ENCODE results near the gene HEATR5A. TPM values are rescaled to one million over a fixed set of nuclear protein-coding genes. Genes with fewer than 3 reads are reported as not detected.

Gene HEATR5A
- total RNA-seq, 1 donor from 2014 or later = 56.2 TPM

Other genes starting within 250 kb of the HEATR5A start
- gene HECTD1, start 212.8 kb downstream of the HEATR5A start, total RNA-seq = 160 and 175 TPM in 2 replicates
- gene DTD2, start 37.0 kb upstream of the HEATR5A start, total RNA-seq = 25.5 and 26.5 TPM in 2 replicates
- not detected in 2 replicates for gene GPR33, start 67.5 kb upstream of the HEATR5A start, total RNA-seq
- 9.5 and 11.6 TPM in 2 replicates for gene NUBPL, start 140.9 kb upstream of the HEATR5A start, total RNA-seq

All from osteocyte (in vitro differentiated cells).